Left ventricle myocardium inferior (tissue), 1 donor: Measurements from ENCODE around the gene STARD3. TPM values are rescaled to one million over a fixed set of nuclear protein-coding genes. Genes with fewer than 3 reads are reported as not detected.
"Not testable (repeated sequence)": the region's sequence is repeated elsewhere in the genome, so short reads cannot be mapped to it uniquely, and the experiment has no call there.

Experiments
- DNase-seq: peaks from one replicate; pipeline ENCODE4 v3.0.0-alpha.2; 2020
- H3K27ac ChIP-seq: fragments of 200-600 bp; replicated peaks from 2 replicates; pipeline ENCODE4 v1.8.0; 2021
- H3K27me3 ChIP-seq: fragments of 200-600 bp; 2 replicates; pipeline ENCODE4 v1.8.0; 2021; ENCODE audit warnings: low read depth
- H3K36me3 ChIP-seq: fragments of 200-600 bp; 2 replicates; pipeline ENCODE4 v1.8.0; 2021
- H3K4me1 ChIP-seq: fragments of 200-600 bp; 2 replicates; pipeline ENCODE4 v1.8.0; 2021
- H3K4me3 ChIP-seq: fragments of 200-600 bp; 2 replicates; pipeline ENCODE4 v1.8.0; 2021; ENCODE audit warnings: mild to moderate bottlenecking, moderate library complexity
- H3K9me3 ChIP-seq: fragments of 200-600 bp; replicated peaks from 2 replicates; pipeline ENCODE4 v1.8.0; 2021
- CTCF ChIP-seq: fragments of 200-600 bp; IDR thresholded peaks from 2 replicates; pipeline ENCODE4 v1.8.0; 2021; ENCODE audit warnings: antibody characterized with exemption, mild to moderate bottlenecking, borderline replicate concordance
- intact Hi-C: fragments of 100-400 bp; cut with micrococcal nuclease; formaldehyde crosslinking; loops from one replicate; pipeline ENCODE4 v1.11.0; 2022
- long read RNA-seq: library from polyadenylated mRNA; unstranded; transcript quantifications from one replicate; pipeline ENCODE4 v2.0.0, GENCODE V29; 2021
- total RNA-seq: library from RNA; stranded (reverse); fragmentation: NEBNext Ultra II Directional; extraction: Animal tissue kit (Norgen Biotek cat#: 25700); gene quantifications from one replicate; pipeline ENCODE4 v1.2.1, GENCODE V29; 2021
- donor health status: DM: no; HTN: yes; CAD: no; lungs with severe emphysema.

Gene STARD3
- 15.7 TPM for total RNA-seq
- long read RNA-seq, transcript STARD3-201 (15 exons, 2,132 nt): major isoform, 23 of 35 reads
- long read RNA-seq, partial matches to known transcripts: 4 of 35 reads
- long read RNA-seq, other reads (novel, unspliced or antisense): 8 of 35 reads

- intact Hi-C loops: no loop called here
- no peaks in the 10 kb centered on the region for H3K9me3 ChIP-seq
Observed at GRCh38 chr17:39636927-39637736, at the start of gene STARD3. Gene STARD3 (plus strand): TSS chr17:39637144. CDS start chr17:39653532, 16,388 bp downstream.

GRCh38 chr17:39590180-39590579 lies 46.8 kb upstream of the STARD3 start:
- peaks cover 78% of the 10 kb centered on the region for H3K27me3 ChIP-seq
- H3K36me3 ChIP-seq, H3K4me1 ChIP-seq, H3K27ac ChIP-seq, DNase-seq, H3K4me3 ChIP-seq, intact Hi-C loops, H3K9me3 ChIP-seq: not testable (repeated sequence)

More at GRCh38 chr17:39636927-39637736, at the start of gene STARD3:
- Histone ChIP-seq H3K4me1 (peaks cover 65% of the 10 kb centered on the region), H3K4me3 (peak within 1 kb of the TSS; percentile 83), H3K36me3 (no peaks in the 10 kb centered on the region), H3K27ac (peak within 1 kb of the TSS; percentile 92), H3K27me3 (peaks cover 2% of the 10 kb centered on the region)
- peak; percentile 30 for TF ChIP-seq CTCF
- DNase-seq: peak; percentile 95

- H3K9me3 ChIP-seq: no peaks in the 10 kb centered on the region
- no peak for DNase-seq
- TF ChIP-seq CTCF: no peak
- H3K27ac ChIP-seq: no peak overlapping the region
- intact Hi-C loops: no loop called here
- H3K36me3 ChIP-seq: no peaks in the 10 kb centered on the region
- H3K4me1 ChIP-seq: peaks cover 4% of the 10 kb centered on the region
- H3K4me3 ChIP-seq: no peak overlapping the region
- H3K27me3 ChIP-seq: peaks cover 93% of the 10 kb centered on the region
Observed at GRCh38 chr17:39591958-39592954, 44.7 kb upstream of the STARD3 start.

GRCh38 chr17:39593371-39593770 lies 43.6 kb upstream of the STARD3 start:
- TF ChIP-seq CTCF: no peak
- DNase-seq: no peak
- Histone ChIP-seq H3K27me3 (peaks cover 96% of the 10 kb centered on the region), H3K4me1 (peaks cover 15% of the 10 kb centered on the region), H3K4me3 (no peak overlapping the region), H3K36me3 (no peaks in the 10 kb centered on the region), H3K9me3 (no peaks in the 10 kb centered on the region), H3K27ac (no peak overlapping the region)
- intact Hi-C loops: no loop called here

GRCh38 chr17:39595294-39595693 lies 41.6 kb upstream of the STARD3 start:
- no peak overlapping the region for H3K27ac ChIP-seq
- H3K9me3 ChIP-seq: no peaks in the 10 kb centered on the region
- no peak for DNase-seq
- no peak for TF ChIP-seq CTCF
- no peaks in the 10 kb centered on the region for H3K36me3 ChIP-seq
- intact Hi-C loops: no loop called here
- H3K4me1 ChIP-seq: peaks cover 33% of the 10 kb centered on the region
- no peak overlapping the region for H3K4me3 ChIP-seq
- H3K27me3 ChIP-seq: peaks cover 99% of the 10 kb centered on the region
